Suppressor macrophage treated with lipopolysaccharide for 1 hour (primary cell): ENCODE data around the gene SEMA5A.
A peak's percentile ranks its signal among the peaks of the same experiment; 100 is the strongest.

Experiments
- DNase-seq, 3 donors: peaks; one replicate each; pipeline ENCODE4 v3.0.0-alpha.2; 2020 to 2022

Gene SEMA5A

GRCh38 chr5:9251379-9251980 is 294.4 kb downstream of the SEMA5A start:
- DNase-seq, result no peak

- DNase-seq, result no peak
Measured at GRCh38 chr5:9249231-9249630, 296.6 kb downstream of the SEMA5A start.

GRCh38 chr5:9245071-9245470 is 300.8 kb downstream of the SEMA5A start:
- DNase-seq, result no peak

- DNase-seq, result no peak
Measured at GRCh38 chr5:9244417-9244816, 301.5 kb downstream of the SEMA5A start.

- no peak for DNase-seq
Measured at GRCh38 chr5:9241479-9242305, 304.2 kb downstream of the SEMA5A start.

- no peak for DNase-seq
Measured at GRCh38 chr5:9240431-9240830, 305.4 kb downstream of the SEMA5A start.

GRCh38 chr5:9239626-9240025 is 306.2 kb downstream of the SEMA5A start:
- DNase-seq, result no peak

- no peak for DNase-seq
Measured at GRCh38 chr5:9239071-9239470, 306.8 kb downstream of the SEMA5A start.

GRCh38 chr5:9233712-9234111 is 312.2 kb downstream of the SEMA5A start:
- no peak for DNase-seq

- no peak for DNase-seq
Measured at GRCh38 chr5:9233035-9233434, 312.8 kb downstream of the SEMA5A start.

GRCh38 chr5:9231842-9232241 is 314.0 kb downstream of the SEMA5A start:
- DNase-seq, result no peak

- DNase-seq, result no peak
Measured at GRCh38 chr5:9230355-9230754, 315.5 kb downstream of the SEMA5A start.

- DNase-seq, result no peak
Measured at GRCh38 chr5:9226016-9226536, 319.8 kb downstream of the SEMA5A start.

- no peak for DNase-seq
Measured at GRCh38 chr5:9222054-9222976, 323.6 kb downstream of the SEMA5A start.

GRCh38 chr5:9218358-9218757 is 327.5 kb downstream of the SEMA5A start:
- DNase-seq, result no peak

- no peak for DNase-seq
Measured at GRCh38 chr5:9212605-9213004, 333.3 kb downstream of the SEMA5A start.

- DNase-seq, result no peak
Measured at GRCh38 chr5:9209846-9210492, 335.9 kb downstream of the SEMA5A start.

- DNase-seq, result peak; percentile 47 to 68 (median 62)
Measured at GRCh38 chr5:9207817-9208418, 338.0 kb downstream of the SEMA5A start.

- no peak for DNase-seq
Measured at GRCh38 chr5:9202636-9203035, 343.2 kb downstream of the SEMA5A start.

- DNase-seq, result no peak
Measured at GRCh38 chr5:9201761-9202160, 344.1 kb downstream of the SEMA5A start.

GRCh38 chr5:9201011-9201410 is 344.9 kb downstream of the SEMA5A start:
- DNase-seq, result no peak

- no peak for DNase-seq
Measured at GRCh38 chr5:9198394-9198793, 347.5 kb downstream of the SEMA5A start.
